PFSK-1 (cell line): ENCODE measurements around the gene SH2B3.

ENCODE experiments used
- FOXP2 ChIP-seq: optimal IDR thresholded peaks from 2 replicates; pipeline ENCODE3; 2011; ENCODE audit warnings: borderline replicate concordance, control low read depth, inconsistent platforms; ENCODE audit not compliant: insufficient read depth; ENCODE audit errors: extremely low read length, extremely low read depth
- POLR2AphosphoS5 ChIP-seq: IDR thresholded peaks from 2 replicates; pipeline ENCODE4 v1.6.1; 2012; ENCODE audit warnings: low read depth, mild to moderate bottlenecking, control low read depth, low read length, moderate library complexity
- SIN3A ChIP-seq: IDR thresholded peaks from 2 replicates; pipeline ENCODE4 v1.6.1; 2012; ENCODE audit warnings: mild to moderate bottlenecking, low read length, moderate library complexity, borderline replicate concordance; ENCODE audit not compliant: insufficient read depth
- TAF1 ChIP-seq: IDR thresholded peaks from 2 replicates; pipeline ENCODE4 v1.6.1; 2012; ENCODE audit warnings: low read length, control low read depth, borderline replicate concordance; ENCODE audit not compliant: insufficient read depth
- TF ChIP-seq, protein P1 (sequence below), 2 experiments: IDR thresholded peaks; 2 replicates each; pipeline versions ENCODE4 v1.6.1 to v1.8.0; 2011 to 2012; ENCODE audit warnings: low read depth in 2 of 2, low read length in 2 of 2, control low read depth in 1 of 2, inconsistent platforms in 1 of 2, mild to moderate bottlenecking in 1 of 2, moderate library complexity in 1 of 2; ENCODE audit not compliant: insufficient read depth in 1 of 2

Gene SH2B3

DNA sequence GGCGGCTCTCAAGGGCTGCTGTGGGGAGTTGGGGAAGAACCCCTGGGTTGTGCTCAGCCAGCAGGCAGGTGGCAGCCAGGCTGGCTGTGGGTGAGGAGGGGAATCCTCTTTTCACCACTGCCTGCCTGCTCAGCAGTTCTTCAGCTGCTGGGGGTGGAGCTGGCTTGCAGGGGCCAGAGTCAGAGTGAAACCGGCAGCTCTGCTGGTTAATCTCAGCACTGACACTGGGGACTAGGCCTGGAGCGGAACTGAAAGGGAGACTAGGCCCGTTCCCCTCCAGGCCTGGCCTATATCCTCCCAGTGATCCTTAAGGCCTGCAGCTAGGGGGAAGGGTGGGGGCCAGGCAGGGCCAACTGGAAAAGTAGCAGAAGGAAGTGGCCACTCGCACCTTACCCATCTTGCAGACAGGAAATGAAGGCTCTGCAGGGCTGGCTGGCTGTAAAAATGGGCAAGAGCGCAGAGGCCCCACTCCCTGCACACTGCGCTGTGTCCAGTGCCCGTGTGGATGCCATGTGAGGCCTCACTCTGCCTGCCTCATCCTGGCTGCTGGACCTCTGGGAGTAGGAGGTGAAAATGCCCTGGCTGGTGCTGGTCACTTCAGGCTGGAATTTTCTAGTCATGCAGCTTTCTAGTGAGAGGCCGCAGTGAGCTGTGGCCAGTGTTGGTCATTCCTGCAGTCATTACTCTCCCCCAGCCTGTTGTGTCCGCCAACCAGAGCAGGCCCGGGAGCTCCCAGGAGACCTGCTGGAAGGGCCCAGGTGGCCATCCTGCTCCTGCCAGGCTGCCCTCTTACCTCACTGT, 39.4 kb downstream of the SH2B3 start:
- TF ChIP-seq TAF1, result no peak
- TF ChIP-seq FOXP2, result no peak
- TF ChIP-seq SIN3A, result no peak
- TF ChIP-seq, protein P1, sequence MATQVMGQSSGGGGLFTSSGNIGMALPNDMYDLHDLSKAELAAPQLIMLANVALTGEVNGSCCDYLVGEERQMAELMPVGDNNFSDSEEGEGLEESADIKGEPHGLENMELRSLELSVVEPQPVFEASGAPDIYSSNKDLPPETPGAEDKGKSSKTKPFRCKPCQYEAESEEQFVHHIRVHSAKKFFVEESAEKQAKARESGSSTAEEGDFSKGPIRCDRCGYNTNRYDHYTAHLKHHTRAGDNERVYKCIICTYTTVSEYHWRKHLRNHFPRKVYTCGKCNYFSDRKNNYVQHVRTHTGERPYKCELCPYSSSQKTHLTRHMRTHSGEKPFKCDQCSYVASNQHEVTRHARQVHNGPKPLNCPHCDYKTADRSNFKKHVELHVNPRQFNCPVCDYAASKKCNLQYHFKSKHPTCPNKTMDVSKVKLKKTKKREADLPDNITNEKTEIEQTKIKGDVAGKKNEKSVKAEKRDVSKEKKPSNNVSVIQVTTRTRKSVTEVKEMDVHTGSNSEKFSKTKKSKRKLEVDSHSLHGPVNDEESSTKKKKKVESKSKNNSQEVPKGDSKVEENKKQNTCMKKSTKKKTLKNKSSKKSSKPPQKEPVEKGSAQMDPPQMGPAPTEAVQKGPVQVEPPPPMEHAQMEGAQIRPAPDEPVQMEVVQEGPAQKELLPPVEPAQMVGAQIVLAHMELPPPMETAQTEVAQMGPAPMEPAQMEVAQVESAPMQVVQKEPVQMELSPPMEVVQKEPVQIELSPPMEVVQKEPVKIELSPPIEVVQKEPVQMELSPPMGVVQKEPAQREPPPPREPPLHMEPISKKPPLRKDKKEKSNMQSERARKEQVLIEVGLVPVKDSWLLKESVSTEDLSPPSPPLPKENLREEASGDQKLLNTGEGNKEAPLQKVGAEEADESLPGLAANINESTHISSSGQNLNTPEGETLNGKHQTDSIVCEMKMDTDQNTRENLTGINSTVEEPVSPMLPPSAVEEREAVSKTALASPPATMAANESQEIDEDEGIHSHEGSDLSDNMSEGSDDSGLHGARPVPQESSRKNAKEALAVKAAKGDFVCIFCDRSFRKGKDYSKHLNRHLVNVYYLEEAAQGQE (IDR thresholded peaks at IDR 0.05; ENCODE audit: insufficient read depth in 1 of 2, low read depth in 2 of 2, low read length in 2 of 2), result no peak
- no peak; the same call in 1 of the 2 replicates for TF ChIP-seq POLR2AphosphoS5

DNA sequence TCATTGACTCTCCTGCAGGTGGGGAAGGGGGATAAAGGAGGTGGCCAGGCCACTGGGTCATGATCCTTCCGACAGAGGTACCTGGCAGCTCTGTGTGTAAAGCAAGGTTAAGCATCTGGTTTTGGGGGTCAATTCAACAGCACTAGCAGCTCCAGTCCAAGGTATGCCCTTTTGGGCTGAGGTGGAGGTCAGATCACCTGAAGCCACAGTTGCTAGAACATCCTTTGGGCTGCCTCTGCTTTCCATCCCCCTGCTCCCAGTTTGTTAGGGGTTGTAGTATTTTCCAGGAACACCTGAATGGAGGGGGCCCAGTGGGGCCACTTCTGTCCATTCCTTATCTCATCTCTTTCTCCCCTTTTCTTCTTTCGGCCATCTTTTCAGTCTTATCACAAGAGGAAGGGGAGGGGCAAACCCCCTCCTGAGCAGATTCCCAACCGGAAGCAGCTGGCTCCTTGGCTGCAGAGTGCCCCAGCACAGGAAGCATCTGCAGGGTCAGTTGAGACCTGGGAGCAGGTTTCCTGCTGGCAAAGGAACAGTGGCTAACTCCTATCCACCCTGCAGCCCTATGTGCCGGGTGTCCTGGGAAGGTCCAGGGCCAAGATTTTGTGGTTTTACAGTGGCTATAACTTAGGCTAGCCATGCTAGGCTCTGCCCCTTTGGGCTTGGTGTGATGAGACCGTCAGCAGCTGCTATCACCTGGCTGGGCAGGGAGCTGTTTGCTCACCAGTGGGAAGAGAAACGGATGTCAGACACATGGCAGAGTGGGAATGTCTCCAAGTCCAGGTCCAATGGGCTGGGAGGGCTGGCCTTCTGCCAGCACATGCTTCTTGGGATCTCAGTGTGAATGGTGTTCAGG, 40.2 kb downstream of the SH2B3 start:
- no peak for TF ChIP-seq POLR2AphosphoS5
- no peak for TF ChIP-seq SIN3A
- no peak for TF ChIP-seq TAF1
- TF ChIP-seq FOXP2, result no peak
- TF ChIP-seq, protein P1 (IDR thresholded peaks at IDR 0.05; ENCODE audit: insufficient read depth in 1 of 2, low read depth in 2 of 2, low read length in 2 of 2), result no peak

DNA sequence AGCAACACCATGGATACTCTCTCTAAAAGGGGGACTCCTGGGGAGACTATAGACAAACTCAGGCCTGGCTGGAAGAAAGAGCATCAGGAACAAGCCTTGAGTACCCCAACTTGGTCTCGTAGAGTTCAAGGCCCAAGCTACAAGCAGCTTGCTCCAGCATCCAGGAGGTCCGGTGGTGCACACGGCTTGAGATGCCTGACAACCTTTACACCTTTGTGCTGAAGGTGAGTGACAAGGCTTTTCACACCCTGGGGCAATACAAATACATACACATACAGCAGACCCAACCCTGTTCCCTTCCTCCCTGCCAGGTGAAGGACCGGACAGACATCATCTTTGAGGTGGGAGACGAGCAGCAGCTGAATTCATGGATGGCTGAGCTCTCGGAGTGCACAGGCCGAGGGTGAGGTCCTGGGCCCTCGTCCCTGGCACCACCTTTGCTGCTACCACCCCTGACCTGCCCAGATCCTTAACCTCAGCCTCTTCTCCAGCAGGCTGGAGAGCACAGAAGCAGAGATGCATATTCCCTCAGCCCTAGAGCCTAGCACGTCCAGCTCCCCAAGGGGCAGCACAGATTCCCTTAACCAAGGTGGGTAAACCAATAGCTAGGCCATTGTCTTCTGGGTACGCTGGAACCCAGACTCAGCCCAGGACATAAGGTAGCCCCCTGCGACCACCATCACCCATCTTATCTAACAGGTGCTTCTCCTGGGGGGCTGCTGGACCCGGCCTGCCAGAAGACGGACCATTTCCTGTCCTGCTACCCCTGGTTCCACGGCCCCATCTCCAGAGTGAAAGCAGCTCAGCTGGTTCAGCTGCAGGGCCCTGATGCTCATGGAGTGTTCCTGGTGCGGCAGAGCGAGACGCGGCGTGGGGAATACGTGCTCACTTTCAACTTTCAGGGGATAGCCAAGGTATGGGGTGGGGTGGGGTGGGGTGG, 41.2 kb downstream of the SH2B3 start:
- TF ChIP-seq TAF1, result no peak
- TF ChIP-seq POLR2AphosphoS5, result no peak
- TF ChIP-seq, protein P1 (IDR thresholded peaks at IDR 0.05; ENCODE audit: insufficient read depth in 1 of 2, low read depth in 2 of 2, low read length in 2 of 2), result no peak
- TF ChIP-seq SIN3A, result no peak
- TF ChIP-seq FOXP2, result no peak

DNA sequence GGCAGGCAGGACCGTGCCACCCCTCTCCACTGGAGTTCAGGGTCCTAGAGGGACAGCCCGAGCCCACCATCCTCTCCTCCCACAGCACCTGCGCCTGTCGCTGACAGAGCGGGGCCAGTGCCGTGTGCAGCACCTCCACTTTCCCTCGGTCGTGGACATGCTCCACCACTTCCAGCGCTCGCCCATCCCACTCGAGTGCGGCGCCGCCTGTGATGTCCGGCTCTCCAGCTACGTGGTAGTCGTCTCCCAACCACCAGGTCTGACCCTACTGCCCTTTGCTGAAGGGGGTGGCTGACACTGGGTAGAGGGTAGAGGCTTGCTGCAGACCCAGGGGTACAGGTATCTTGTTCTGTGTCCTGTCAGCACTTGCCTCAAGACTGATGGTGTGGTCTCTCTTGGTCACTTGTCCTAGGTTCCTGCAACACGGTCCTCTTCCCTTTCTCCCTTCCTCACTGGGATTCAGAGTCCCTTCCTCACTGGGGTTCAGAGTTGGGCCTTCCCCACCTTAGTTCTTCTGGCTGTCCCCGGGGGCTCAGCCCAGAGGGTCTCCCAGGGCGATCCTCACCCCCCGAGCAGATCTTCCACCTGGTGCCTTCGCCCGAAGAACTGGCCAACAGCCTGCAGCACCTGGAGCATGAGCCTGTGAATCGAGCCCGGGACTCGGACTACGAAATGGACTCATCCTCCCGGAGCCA, 42.0 kb downstream of the SH2B3 start:
- TF ChIP-seq TAF1, result no peak
- TF ChIP-seq POLR2AphosphoS5, result no peak
- TF ChIP-seq SIN3A, result no peak
- TF ChIP-seq, protein P1 (IDR thresholded peaks at IDR 0.05; ENCODE audit: insufficient read depth in 1 of 2, low read depth in 2 of 2, low read length in 2 of 2), result no peak
- no peak for TF ChIP-seq FOXP2
